Osteoblast (primary cell): ENCODE measurements around the gene GABRG3. TPM values are rescaled to one million over a fixed set of nuclear protein-coding genes. Genes with fewer than 3 reads are reported as not detected.

Experiments used
- DNase-seq: peaks from one replicate; pipeline ENCODE4 v3.0.0; 2011; ENCODE audit warnings: low spot score, mixed read lengths; ENCODE audit not compliant: insufficient read length; ENCODE audit errors: missing footprints
- H2AFZ ChIP-seq: 2 replicates; pipeline ENCODE4 v1.6.0; 2011; ENCODE audit warnings: mild to moderate bottlenecking, low read length
- H3K27ac ChIP-seq: 2 replicates; pipeline ENCODE4 v1.5.1; 2011; ENCODE audit warnings: mild to moderate bottlenecking, low read depth, low read length, moderate library complexity
- H3K27me3 ChIP-seq: 2 replicates; pipeline ENCODE4 v1.6.0; 2012; ENCODE audit warnings: mild to moderate bottlenecking, control low read depth, inconsistent platforms, low read length, moderate library complexity; ENCODE audit not compliant: insufficient read depth
- H3K36me3 ChIP-seq: 2 replicates; pipeline ENCODE4 v1.5.1; 2011; ENCODE audit warnings: mild to moderate bottlenecking, low read length, control low read depth, moderate library complexity; ENCODE audit not compliant: insufficient read depth
- H3K4me1 ChIP-seq: 2 replicates; pipeline ENCODE4 v1.5.1; 2011; ENCODE audit warnings: mild to moderate bottlenecking, low read length, control low read depth, moderate library complexity; ENCODE audit not compliant: insufficient read depth
- H3K4me2 ChIP-seq: 2 replicates; pipeline ENCODE4 v1.6.0; 2011; ENCODE audit warnings: mild to moderate bottlenecking, low read length; ENCODE audit not compliant: insufficient read depth
- H3K4me3 ChIP-seq: fragments of 200-600 bp; sonication (generic); 3 replicates; pipeline ENCODE4 v1.5.1; 2012; ENCODE audit warnings: mild to moderate bottlenecking, low read length, inconsistent platforms; ENCODE audit not compliant: insufficient read depth
- H3K79me2 ChIP-seq: 2 replicates; pipeline ENCODE4 v1.6.0; 2012; ENCODE audit warnings: mild to moderate bottlenecking, low read length, control low read depth, inconsistent platforms; ENCODE audit not compliant: insufficient read depth
- H3K9me3 ChIP-seq: 2 replicates; pipeline ENCODE4 v1.5.1; 2011; ENCODE audit warnings: low read depth, low read length, control low read depth
- H4K20me1 ChIP-seq: 2 replicates; pipeline ENCODE4 v1.6.0; 2012; ENCODE audit warnings: mild to moderate bottlenecking, low read length, control low read depth; ENCODE audit not compliant: insufficient read depth
- total RNA-seq: library from RNA; depleted of rRNA; stranded (reverse); fragments of >200 nt; gene quantifications from 2 replicates; pipeline ENCODE4 v1.2.3, GENCODE V29; 2012
- TF ChIP-seq, protein P1 (sequence below): IDR thresholded peaks from 2 replicates; pipeline ENCODE4 v1.5.1; 2011; ENCODE audit warnings: mild to moderate bottlenecking, low read depth, low read length, moderate library complexity; ENCODE audit errors: extremely low read depth

The GABRG3 gene
- total RNA-seq, 1 donor = not detected

- H3K79me2 ChIP-seq = no peaks in the 10 kb centered on the region
- H3K27ac ChIP-seq = no peak overlapping the region
- H3K9me3 ChIP-seq = peaks cover 5% of the 10 kb centered on the region
- no peaks in the 10 kb centered on the region for H3K27me3 ChIP-seq
- TF ChIP-seq, protein P1, sequence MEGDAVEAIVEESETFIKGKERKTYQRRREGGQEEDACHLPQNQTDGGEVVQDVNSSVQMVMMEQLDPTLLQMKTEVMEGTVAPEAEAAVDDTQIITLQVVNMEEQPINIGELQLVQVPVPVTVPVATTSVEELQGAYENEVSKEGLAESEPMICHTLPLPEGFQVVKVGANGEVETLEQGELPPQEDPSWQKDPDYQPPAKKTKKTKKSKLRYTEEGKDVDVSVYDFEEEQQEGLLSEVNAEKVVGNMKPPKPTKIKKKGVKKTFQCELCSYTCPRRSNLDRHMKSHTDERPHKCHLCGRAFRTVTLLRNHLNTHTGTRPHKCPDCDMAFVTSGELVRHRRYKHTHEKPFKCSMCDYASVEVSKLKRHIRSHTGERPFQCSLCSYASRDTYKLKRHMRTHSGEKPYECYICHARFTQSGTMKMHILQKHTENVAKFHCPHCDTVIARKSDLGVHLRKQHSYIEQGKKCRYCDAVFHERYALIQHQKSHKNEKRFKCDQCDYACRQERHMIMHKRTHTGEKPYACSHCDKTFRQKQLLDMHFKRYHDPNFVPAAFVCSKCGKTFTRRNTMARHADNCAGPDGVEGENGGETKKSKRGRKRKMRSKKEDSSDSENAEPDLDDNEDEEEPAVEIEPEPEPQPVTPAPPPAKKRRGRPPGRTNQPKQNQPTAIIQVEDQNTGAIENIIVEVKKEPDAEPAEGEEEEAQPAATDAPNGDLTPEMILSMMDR = no peak
- no peaks in the 10 kb centered on the region for H4K20me1 ChIP-seq
- H3K36me3 ChIP-seq = no peaks in the 10 kb centered on the region
- no peak overlapping the region for H3K4me2 ChIP-seq
- no peaks in the 10 kb centered on the region for H3K4me1 ChIP-seq
- H3K4me3 ChIP-seq = no peak overlapping the region
- no peak for DNase-seq
- H2AFZ ChIP-seq = no peak overlapping the region
These were observed 143.5 kb downstream of the GABRG3 start for GRCh38 chr15:27114473-27114872.

GRCh38 chr15:27119695-27120266, 148.8 kb downstream of the GABRG3 start:
- Histone ChIP-seq H4K20me1 (no peaks in the 10 kb centered on the region), H3K4me1 (no peaks in the 10 kb centered on the region), H3K4me2 (no peak overlapping the region), H3K27me3 (no peaks in the 10 kb centered on the region), H2AFZ (no peak overlapping the region), H3K79me2 (no peaks in the 10 kb centered on the region), H3K9me3 (peaks cover 9% of the 10 kb centered on the region), H3K4me3 (no peak overlapping the region), H3K27ac (no peak overlapping the region), H3K36me3 (no peaks in the 10 kb centered on the region)
- DNase-seq = no peak
- TF ChIP-seq, protein P1 = no peak

DNA sequence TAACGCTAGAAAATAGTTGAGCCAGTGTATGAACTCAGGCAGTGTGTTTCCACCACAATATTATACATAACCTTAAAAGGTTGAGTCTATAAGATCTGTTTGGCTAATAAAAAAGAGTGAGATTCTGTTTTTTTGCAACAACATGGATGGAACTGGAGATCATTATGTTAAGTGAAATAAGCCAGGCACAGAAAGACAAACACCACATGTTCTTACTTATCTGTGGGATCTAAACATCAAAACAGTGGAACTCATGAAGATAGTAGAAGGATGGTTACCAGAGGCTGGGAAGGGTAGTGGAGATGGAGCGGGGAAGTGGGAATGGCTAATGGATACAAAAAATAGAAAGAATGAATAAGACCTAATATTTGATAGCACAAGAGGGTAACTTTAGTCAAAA, 150.7 kb downstream of the GABRG3 start:
- Histone ChIP-seq H3K4me2 (no peak overlapping the region), H3K36me3 (no peaks in the 10 kb centered on the region), H3K4me1 (no peaks in the 10 kb centered on the region), H3K27ac (no peak overlapping the region), H3K4me3 (no peak overlapping the region), H3K27me3 (no peaks in the 10 kb centered on the region), H3K9me3 (peaks cover 6% of the 10 kb centered on the region), H2AFZ (no peak overlapping the region), H3K79me2 (no peaks in the 10 kb centered on the region), H4K20me1 (no peaks in the 10 kb centered on the region)
- no peak for DNase-seq
- TF ChIP-seq, protein P1 = no peak

- Histone ChIP-seq H3K4me3 (no peak overlapping the region), H3K9me3 (peaks cover 4% of the 10 kb centered on the region), H4K20me1 (no peaks in the 10 kb centered on the region), H2AFZ (no peak overlapping the region), H3K79me2 (no peaks in the 10 kb centered on the region), H3K4me1 (no peaks in the 10 kb centered on the region), H3K27ac (no peak overlapping the region), H3K27me3 (no peaks in the 10 kb centered on the region), H3K4me2 (no peak overlapping the region), H3K36me3 (no peaks in the 10 kb centered on the region)
- no peak for DNase-seq
- TF ChIP-seq, protein P1 = no peak
These were observed 152.3 kb downstream of the GABRG3 start for GRCh38 chr15:27123291-27123690.
